ENCODE data around the gene DLST. TPM values are rescaled to one million over a fixed set of nuclear protein-coding genes. Genes with fewer than 3 reads are reported as not detected.
A peak's percentile ranks its signal among the peaks of the same experiment; 100 is the strongest.
"Not testable (repeated sequence)": the region's sequence is repeated elsewhere in the genome, so short reads cannot be mapped to it uniquely, and the experiment has no call there.

DLST gene
- total RNA-seq, 4 donors from 2014 or later, result 79.1 to 190 (median 97.2) TPM

GRCh38 chr14:74927225-74927624 lies 45.5 kb downstream of the DLST start:
- H3K27me3 ChIP-seq, result no peaks in the 10 kb centered on the region
- H3K9me3 ChIP-seq, result no peaks in the 10 kb centered on the region
- 88% methylated on average over 6 of the region's 6 CpGs for WGBS
- TF ChIP-seq POLR2A (IDR thresholded peaks at IDR 0.05), result no peak
- TF ChIP-seq POLR2AphosphoS5 (IDR thresholded peaks at IDR 0.05), result no peak
- no peak for TF ChIP-seq EP300 (IDR thresholded peaks at IDR 0.05)
- TF ChIP-seq CTCF (IDR thresholded peaks at IDR 0.05), result no peak
- H3K4me1 ChIP-seq, result peaks cover 9% of the 10 kb centered on the region
- no peak overlapping the region for H3K4me3 ChIP-seq
- no peak for DNase-seq (ENCODE audit: low spot score in 2 of 2)
- no peak overlapping the region for H3K27ac ChIP-seq
- H3K36me3 ChIP-seq, result no peaks in the 10 kb centered on the region

GRCh38 chr14:74929242-74929641 lies 47.5 kb downstream of the DLST start:
- Histone ChIP-seq H3K27me3 (no peaks in the 10 kb centered on the region), H3K4me1 (peaks cover 16% of the 10 kb centered on the region), H3K36me3 (no peaks in the 10 kb centered on the region), H3K4me3 (no peak overlapping the region), H3K9me3 (no peaks in the 10 kb centered on the region), H3K27ac (no peak overlapping the region)
- DNase-seq (ENCODE audit: low spot score in 2 of 2), result peak in 1 of 2 donors; percentile 9
- TF ChIP-seq POLR2AphosphoS5 (IDR thresholded peaks at IDR 0.05) (no peak), POLR2A (IDR thresholded peaks at IDR 0.05) (no peak), EP300 (IDR thresholded peaks at IDR 0.05) (no peak), CTCF (IDR thresholded peaks at IDR 0.05) (no peak)
- 68% methylated on average over 6 of the region's 6 CpGs for WGBS

- H3K4me1 ChIP-seq, result peaks cover 24% of the 10 kb centered on the region
- not testable (repeated sequence) for H3K4me3 ChIP-seq, H3K36me3 ChIP-seq, H3K9me3 ChIP-seq, H3K27ac ChIP-seq, H3K27me3 ChIP-seq
- peak in 1 of 2 donors; percentile 40 for DNase-seq (ENCODE audit: low spot score in 2 of 2)
- 80% methylated on average over 9 of the region's 9 CpGs for WGBS
Observed at GRCh38 chr14:74931744-74932143, 50.0 kb downstream of the DLST start.

- Histone ChIP-seq H3K27me3 (no peaks in the 10 kb centered on the region), H3K4me1 (peaks cover 24% of the 10 kb centered on the region), H3K4me3 (no peak overlapping the region), H3K9me3 (no peaks in the 10 kb centered on the region), H3K27ac (no peak overlapping the region), H3K36me3 (no peaks in the 10 kb centered on the region)
- 48% methylated on average over 6 of the region's 6 CpGs for WGBS
- TF ChIP-seq POLR2A (IDR thresholded peaks at IDR 0.05) (no peak), EP300 (IDR thresholded peaks at IDR 0.05) (no peak), CTCF (IDR thresholded peaks at IDR 0.05) (no peak), POLR2AphosphoS5 (IDR thresholded peaks at IDR 0.05) (no peak)
- peak in 1 of 2 donors; percentile 59 for DNase-seq (ENCODE audit: low spot score in 2 of 2)
Observed at GRCh38 chr14:74932401-74932901, 50.7 kb downstream of the DLST start.

GRCh38 chr14:74932936-74933335 lies 51.2 kb downstream of the DLST start:
- H3K4me3 ChIP-seq, H3K9me3 ChIP-seq, H3K36me3 ChIP-seq, H3K27ac ChIP-seq, H3K27me3 ChIP-seq: not testable (repeated sequence)
- DNase-seq (ENCODE audit: low spot score in 2 of 2), result peak in 1 of 2 donors; percentile 8
- H3K4me1 ChIP-seq, result peaks cover 24% of the 10 kb centered on the region
- 72% methylated on average over 4 of the region's 4 CpGs for WGBS

GRCh38 chr14:74934041-74934440 lies 52.3 kb downstream of the DLST start:
- 43% methylated on average over 3 of the region's 4 CpGs for WGBS
- H3K4me1 ChIP-seq, result peaks cover 30% of the 10 kb centered on the region
- H3K9me3 ChIP-seq, result no peaks in the 10 kb centered on the region
- H3K27me3 ChIP-seq, result no peaks in the 10 kb centered on the region
- H3K4me3 ChIP-seq, result no peak overlapping the region
- no peak overlapping the region for H3K27ac ChIP-seq
- no peak for TF ChIP-seq POLR2AphosphoS5 (IDR thresholded peaks at IDR 0.05)
- no peak for TF ChIP-seq POLR2A (IDR thresholded peaks at IDR 0.05)
- TF ChIP-seq EP300 (IDR thresholded peaks at IDR 0.05), result no peak
- no peak for TF ChIP-seq CTCF (IDR thresholded peaks at IDR 0.05)
- H3K36me3 ChIP-seq, result no peaks in the 10 kb centered on the region
- DNase-seq (ENCODE audit: low spot score in 2 of 2), result peak in 1 of 2 donors; percentile 21

Data from suprapubic skin (tissue), 4 donors.